SK-N-MC (cell line): ENCODE measurements around the gene ATG9B.

Experiments used
- DNase-seq: peaks from one replicate; pipeline ENCODE4 v3.0.0-alpha.2; 2011; ENCODE audit warnings: low read depth, low spot score
- H3K27ac ChIP-seq: fragments of 200-600 bp; sonication (generic); 2 replicates; pipeline ENCODE4 v1.5.1; 2016; ENCODE audit warnings: mixed run types
- H3K36me3 ChIP-seq: fragments of 200-600 bp; sonication (generic); 2 replicates; pipeline ENCODE4 v1.6.1; 2017; ENCODE audit warnings: antibody characterized with exemption, low read length, mixed read lengths; ENCODE audit not compliant: insufficient read depth
- H3K4me3 ChIP-seq: fragments of 200-600 bp; sonication (generic); 2 replicates; pipeline ENCODE4 v1.5.1; 2016
- H3K9ac ChIP-seq: fragments of 200-600 bp; sonication (generic); 2 replicates; pipeline ENCODE4 v1.8.0; 2017; ENCODE audit warnings: mixed run types, mixed read lengths; ENCODE audit not compliant: insufficient read length
- H3K9me3 ChIP-seq: fragments of 200-600 bp; sonication (generic); 2 replicates; pipeline ENCODE4 v1.6.1; 2017; ENCODE audit warnings: low read depth, mild to moderate bottlenecking, antibody characterized with exemption, low read length, moderate library complexity, mixed read lengths
- EZH2 ChIP-seq: fragments of 200-600 bp; sonication (generic); IDR thresholded peaks from one replicate; pipeline ENCODE4 v1.6.1; 2017; ENCODE audit warnings: antibody characterized with exemption
- FOXP2 ChIP-seq: optimal IDR thresholded peaks from 2 replicates; pipeline ENCODE3; 2011; ENCODE audit warnings: mild to moderate bottlenecking, moderate library complexity; ENCODE audit not compliant: insufficient read depth; ENCODE audit errors: extremely low read length, control extremely low read depth
- POLR2AphosphoS5 ChIP-seq: IDR thresholded peaks from 2 replicates; pipeline ENCODE4 v1.6.1; 2012; ENCODE audit warnings: mild to moderate bottlenecking, low read depth, low read length, borderline replicate concordance

Gene ATG9B, protein sequence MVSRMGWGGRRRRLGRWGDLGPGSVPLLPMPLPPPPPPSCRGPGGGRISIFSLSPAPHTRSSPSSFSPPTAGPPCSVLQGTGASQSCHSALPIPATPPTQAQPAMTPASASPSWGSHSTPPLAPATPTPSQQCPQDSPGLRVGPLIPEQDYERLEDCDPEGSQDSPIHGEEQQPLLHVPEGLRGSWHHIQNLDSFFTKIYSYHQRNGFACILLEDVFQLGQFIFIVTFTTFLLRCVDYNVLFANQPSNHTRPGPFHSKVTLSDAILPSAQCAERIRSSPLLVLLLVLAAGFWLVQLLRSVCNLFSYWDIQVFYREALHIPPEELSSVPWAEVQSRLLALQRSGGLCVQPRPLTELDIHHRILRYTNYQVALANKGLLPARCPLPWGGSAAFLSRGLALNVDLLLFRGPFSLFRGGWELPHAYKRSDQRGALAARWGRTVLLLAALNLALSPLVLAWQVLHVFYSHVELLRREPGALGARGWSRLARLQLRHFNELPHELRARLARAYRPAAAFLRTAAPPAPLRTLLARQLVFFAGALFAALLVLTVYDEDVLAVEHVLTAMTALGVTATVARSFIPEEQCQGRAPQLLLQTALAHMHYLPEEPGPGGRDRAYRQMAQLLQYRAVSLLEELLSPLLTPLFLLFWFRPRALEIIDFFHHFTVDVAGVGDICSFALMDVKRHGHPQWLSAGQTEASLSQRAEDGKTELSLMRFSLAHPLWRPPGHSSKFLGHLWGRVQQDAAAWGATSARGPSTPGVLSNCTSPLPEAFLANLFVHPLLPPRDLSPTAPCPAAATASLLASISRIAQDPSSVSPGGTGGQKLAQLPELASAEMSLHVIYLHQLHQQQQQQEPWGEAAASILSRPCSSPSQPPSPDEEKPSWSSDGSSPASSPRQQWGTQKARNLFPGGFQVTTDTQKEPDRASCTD

DNA sequence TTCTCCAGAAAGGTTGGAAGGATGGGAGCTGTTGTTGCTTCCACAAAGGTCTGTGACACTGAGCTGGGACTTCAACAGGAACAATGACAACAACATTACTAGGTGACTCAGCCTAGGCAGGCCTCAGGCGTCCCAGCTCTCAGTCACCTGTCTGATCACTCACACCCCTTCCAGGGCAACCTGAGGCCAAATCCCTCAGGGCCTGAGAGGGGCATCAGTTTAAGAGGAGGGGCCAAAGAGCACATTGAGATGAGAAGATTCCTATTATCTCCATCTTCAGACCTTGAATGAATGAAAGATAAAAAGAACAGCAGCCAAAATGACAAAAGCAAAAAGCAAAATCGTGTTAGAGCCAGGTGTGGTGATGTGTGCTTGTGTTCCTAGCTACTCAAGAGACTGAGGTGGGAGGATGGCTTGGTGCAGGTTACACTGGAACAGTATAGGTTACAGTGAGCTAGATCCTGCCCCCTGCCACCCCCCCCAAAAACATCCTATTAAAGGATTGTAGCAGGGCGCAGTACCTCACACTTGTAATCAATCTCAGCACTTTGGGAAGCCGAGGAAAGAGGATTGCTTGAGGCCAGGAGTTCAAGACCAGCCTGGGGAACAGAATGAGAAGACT, at the start of gene ATG9B:
ATG9B (minus strand) TSS at position 60 of the 622 bp plus-strand sequence. CDS start 71 bp downstream, outside the sequence.
- DNase-seq = no peak
- no peak within 1 kb of the TSS for H3K27ac ChIP-seq
- H3K36me3 ChIP-seq = no peaks in the 10 kb centered on the region

DNA sequence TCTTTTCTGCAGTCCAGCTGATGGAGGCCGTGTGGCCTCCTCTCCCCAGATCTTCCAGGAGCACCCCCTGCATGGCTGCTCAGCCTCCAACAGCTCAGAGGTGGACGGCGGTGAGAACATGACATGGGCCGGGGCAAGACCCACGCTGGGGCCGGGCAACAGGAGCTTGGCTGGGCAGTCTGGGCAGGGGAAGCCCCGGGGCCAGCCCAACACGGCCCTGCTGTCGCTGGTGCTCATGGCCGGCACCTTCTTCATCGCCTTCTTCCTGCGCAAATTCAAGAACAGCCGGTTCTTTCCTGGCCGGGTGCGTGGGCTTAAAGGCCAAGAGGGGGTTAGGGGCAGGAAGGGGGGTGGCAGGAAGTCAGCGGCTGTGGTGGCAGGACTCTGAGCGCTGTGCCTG, 49.7 kb upstream of the ATG9B start:
- no peak overlapping the region for H3K27ac ChIP-seq
- H3K9ac ChIP-seq = no peak overlapping the region
- no peak overlapping the region for H3K4me3 ChIP-seq
- no peaks in the 10 kb centered on the region for H3K9me3 ChIP-seq
- no peak for TF ChIP-seq EZH2
- TF ChIP-seq POLR2AphosphoS5 = no peak
- peaks cover 55% of the 10 kb centered on the region; the same call in 1 of the 2 replicates for H3K36me3 ChIP-seq
- no peak for DNase-seq

More for the DNA sequence above, at the start of gene ATG9B:
- H3K9ac ChIP-seq = no peak within 1 kb of the TSS
- no peaks in the 10 kb centered on the region for H3K9me3 ChIP-seq
- H3K4me3 ChIP-seq = no peak within 1 kb of the TSS
- TF ChIP-seq EZH2 = no peak
- no peak for TF ChIP-seq POLR2AphosphoS5
- no peak for TF ChIP-seq FOXP2

DNA sequence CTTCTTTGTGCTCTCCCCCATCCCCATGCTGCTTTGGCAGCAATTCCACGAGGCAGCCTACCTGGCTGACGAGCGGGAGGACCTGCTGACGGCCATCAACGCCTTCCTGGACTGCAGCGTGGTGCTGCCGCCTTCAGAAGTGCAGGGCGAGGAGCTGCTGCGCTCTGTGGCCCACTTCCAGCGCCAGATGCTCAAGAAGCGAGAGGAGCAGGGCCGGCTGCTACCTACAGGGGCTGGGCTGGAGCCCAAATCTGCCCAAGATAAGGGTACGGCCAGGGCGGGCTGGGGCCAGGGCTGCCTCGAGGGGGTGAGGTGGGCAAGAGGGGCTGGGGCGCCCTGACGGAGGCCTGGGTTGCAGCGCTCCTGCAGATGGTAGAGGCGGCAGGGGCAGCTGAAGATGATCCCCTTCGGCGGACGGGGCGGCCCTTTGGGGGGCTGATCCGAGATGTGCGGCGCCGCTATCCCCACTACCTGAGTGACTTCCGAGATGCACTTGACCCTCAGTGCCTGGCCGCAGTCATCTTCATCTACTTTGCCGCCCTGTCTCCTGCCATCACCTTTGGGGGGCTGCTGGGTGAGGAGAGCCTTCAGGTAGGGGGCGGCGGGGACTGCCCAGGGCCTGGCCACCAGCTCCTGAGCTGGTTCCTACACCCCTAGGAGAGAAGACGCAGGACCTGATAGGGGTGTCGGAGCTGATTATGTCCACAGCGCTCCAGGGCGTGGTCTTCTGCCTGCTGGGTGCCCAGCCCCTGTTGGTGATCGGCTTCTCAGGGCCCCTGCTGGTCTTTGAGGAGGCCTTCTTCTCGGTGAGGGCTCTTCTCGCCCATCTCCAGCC, 47.0 kb upstream of the ATG9B start:
- no peak overlapping the region for H3K9ac ChIP-seq
- no peak for TF ChIP-seq POLR2AphosphoS5
- no peak for TF ChIP-seq FOXP2
- no peaks in the 10 kb centered on the region for H3K9me3 ChIP-seq
- no peak for DNase-seq
- H3K36me3 ChIP-seq = peaks cover 68% of the 10 kb centered on the region; the same call in 1 of the 2 replicates
- H3K27ac ChIP-seq = no peak overlapping the region
- H3K4me3 ChIP-seq = no peak overlapping the region

DNA sequence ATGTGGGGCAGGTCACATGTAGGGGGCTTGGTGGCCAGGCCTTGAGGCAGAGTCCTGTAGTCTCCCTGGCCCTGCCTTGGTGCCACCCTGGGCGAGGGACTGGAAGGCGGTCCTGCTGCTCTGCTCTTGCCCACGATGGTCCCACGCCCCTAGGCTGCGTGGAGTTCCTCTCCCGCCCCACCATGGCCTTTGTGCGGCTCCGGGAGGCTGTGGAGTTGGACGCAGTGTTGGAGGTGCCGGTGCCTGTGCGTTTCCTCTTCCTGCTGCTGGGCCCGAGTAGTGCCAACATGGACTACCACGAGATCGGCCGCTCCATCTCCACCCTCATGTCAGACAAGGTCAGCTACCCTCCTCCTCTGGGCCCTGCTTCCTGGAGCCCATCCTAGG, 46.3 kb upstream of the ATG9B start:
- no peak for DNase-seq
- Histone ChIP-seq H3K9ac (no peak overlapping the region), H3K36me3 (peaks cover 61% of the 10 kb centered on the region; the same call in 1 of the 2 replicates)

DNA sequence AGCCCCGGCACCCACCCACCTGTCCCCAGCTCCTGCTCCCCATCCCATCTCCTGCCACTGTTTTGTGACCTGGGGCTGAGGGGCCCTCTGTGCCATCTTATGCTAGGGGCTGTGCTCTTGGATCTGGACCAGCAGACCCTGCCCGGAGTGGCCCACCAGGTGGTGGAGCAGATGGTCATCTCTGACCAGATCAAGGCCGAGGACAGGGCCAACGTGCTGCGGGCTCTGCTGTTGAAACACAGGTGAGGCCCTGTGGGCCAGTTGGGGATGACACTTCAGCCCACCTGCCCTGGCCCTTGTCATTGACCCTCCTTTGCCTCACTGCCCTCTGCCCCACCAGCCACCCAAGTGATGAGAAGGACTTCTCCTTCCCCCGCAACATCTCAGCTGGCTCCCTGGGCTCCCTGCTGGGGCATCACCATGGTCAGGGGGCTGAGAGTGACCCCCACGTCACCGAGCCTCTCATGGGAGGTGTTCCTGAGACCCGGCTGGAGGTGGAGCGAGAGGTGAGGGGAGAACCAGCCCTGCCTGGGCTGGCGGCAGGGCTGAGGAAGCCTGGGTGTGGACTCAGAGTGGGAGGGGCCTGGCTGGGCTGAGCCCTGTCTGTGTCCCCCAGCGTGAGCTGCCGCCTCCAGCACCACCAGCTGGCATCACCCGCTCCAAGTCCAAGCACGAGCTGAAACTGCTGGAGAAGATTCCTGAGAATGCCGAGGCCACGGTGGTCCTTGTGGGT, 45.7 kb upstream of the ATG9B start:
- Histone ChIP-seq H3K36me3 (peaks cover 66% of the 10 kb centered on the region; the same call in 1 of the 2 replicates), H3K27ac (no peak overlapping the region), H3K9me3 (no peaks in the 10 kb centered on the region), H3K9ac (no peak overlapping the region), H3K4me3 (no peak overlapping the region)
- TF ChIP-seq POLR2AphosphoS5 (no peak), FOXP2 (no peak), EZH2 (no peak)
- no peak for DNase-seq

More for the DNA sequence above, 46.3 kb upstream of the ATG9B start:
- Histone ChIP-seq H3K9me3 (no peaks in the 10 kb centered on the region), H3K27ac (no peak overlapping the region), H3K4me3 (no peak overlapping the region)
- no peak for TF ChIP-seq EZH2
- no peak for TF ChIP-seq POLR2AphosphoS5
- TF ChIP-seq FOXP2 = no peak

DNA sequence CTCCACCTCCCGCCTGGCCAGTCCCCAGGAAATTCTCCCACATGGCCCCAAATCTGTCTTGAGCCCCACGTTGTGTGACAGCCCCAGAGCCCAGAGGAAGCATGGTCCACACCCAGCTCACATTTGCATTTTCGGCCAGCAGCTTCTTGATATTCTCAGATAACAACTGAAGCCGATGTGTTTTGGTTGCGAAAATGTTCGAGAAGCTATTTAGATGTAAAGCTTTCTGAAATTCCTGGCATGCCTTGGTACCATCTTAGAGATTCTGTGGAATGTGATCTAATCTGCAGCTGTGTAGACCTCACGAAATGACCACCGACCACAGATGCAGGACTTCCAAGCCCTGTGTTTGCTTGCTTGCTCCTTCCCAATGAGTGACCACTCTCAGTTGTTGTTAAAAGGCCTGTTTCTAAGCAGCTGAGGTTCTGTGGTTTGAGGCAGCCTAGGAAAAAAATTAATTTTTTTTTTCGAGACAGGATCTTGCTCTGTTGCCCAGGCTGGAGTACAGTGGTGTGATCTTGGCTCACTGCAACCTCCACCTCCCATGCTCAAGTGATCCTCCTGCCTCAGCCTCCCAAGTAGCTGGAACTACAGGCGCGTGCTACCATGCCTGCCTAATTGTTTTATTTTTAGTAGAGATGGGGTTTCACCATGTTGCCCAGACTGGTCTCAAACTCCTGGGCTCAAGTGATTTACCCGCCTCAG, 43.9 kb upstream of the ATG9B start:
- peaks cover 60% of the 10 kb centered on the region; the same call in 1 of the 2 replicates for H3K36me3 ChIP-seq
- H3K4me3 ChIP-seq = no peak overlapping the region
- no peak for DNase-seq
- no peaks in the 10 kb centered on the region for H3K9me3 ChIP-seq
- no peak overlapping the region for H3K27ac ChIP-seq
- TF ChIP-seq POLR2AphosphoS5 (no peak), FOXP2 (no peak), EZH2 (no peak)
- no peak overlapping the region for H3K9ac ChIP-seq
